Measurements from ENCODE around the gene ITPK1. TPM values are rescaled to one million over a fixed set of nuclear protein-coding genes. Genes with fewer than 3 reads are reported as not detected.

ITPK1 gene
- total RNA-seq, 4 donors from 2014 or later, result 37.5 to 47.5 (median 41.4) TPM

- intact Hi-C loops (cut with DNase I; ENCODE audit: low total_unique reads), result no loop called here
- no peak for DNase-seq (ENCODE audit: low spot score in 2 of 2)
- WGBS, 2 donors, result 77 to 78% methylated on average over 5 of the region's 5 CpGs
Observed at GRCh38 chr14:92984082-92984788, 131.5 kb downstream of the ITPK1 start.

GRCh38 chr14:92982956-92983355, 132.8 kb downstream of the ITPK1 start:
- H3K4me3 ChIP-seq (ENCODE audit: low read depth, poor library complexity, severe bottlenecking), result no peak overlapping the region
- DNase-seq (ENCODE audit: low spot score in 2 of 2), result no peak
- intact Hi-C loops (cut with DNase I; ENCODE audit: low total_unique reads), result no loop called here
- WGBS, 2 donors, result 81 to 88% methylated on average over 8 of the region's 8 CpGs
- TF ChIP-seq CTCF (IDR thresholded peaks at IDR 0.05), result no peak
- no peak for TF ChIP-seq POLR2A (IDR thresholded peaks at IDR 0.05)

More at GRCh38 chr14:92984082-92984788, 131.5 kb downstream of the ITPK1 start:
- H3K4me3 ChIP-seq (ENCODE audit: low read depth, poor library complexity, severe bottlenecking), result no peak overlapping the region
- no peak for TF ChIP-seq POLR2A (IDR thresholded peaks at IDR 0.05)
- no peak for TF ChIP-seq CTCF (IDR thresholded peaks at IDR 0.05)

GRCh38 chr14:92981726-92982125, 134.0 kb downstream of the ITPK1 start:
- H3K4me3 ChIP-seq (ENCODE audit: low read depth, poor library complexity, severe bottlenecking), result no peak overlapping the region
- whole genome bisulfite sequencing, 2 donors, result 97 to 98% methylated on average over 8 of the region's 8 CpGs
- intact Hi-C loops (cut with DNase I; ENCODE audit: low total_unique reads), result no loop called here
- TF ChIP-seq CTCF (IDR thresholded peaks at IDR 0.05) (no peak), POLR2A (IDR thresholded peaks at IDR 0.05) (no peak)
- no peak for DNase-seq (ENCODE audit: low spot score in 2 of 2)

GRCh38 chr14:92980866-92981265, 134.9 kb downstream of the ITPK1 start:
- intact Hi-C loops (cut with DNase I; ENCODE audit: low total_unique reads), result no loop called here
- DNase-seq (ENCODE audit: low spot score in 2 of 2), result no peak
- 81 to 89% methylated on average over 4 of the region's 4 CpGs for WGBS, 2 donors
- H3K4me3 ChIP-seq (ENCODE audit: low read depth, poor library complexity, severe bottlenecking), result no peak overlapping the region
- TF ChIP-seq CTCF (IDR thresholded peaks at IDR 0.05) (no peak), POLR2A (IDR thresholded peaks at IDR 0.05) (no peak)

GRCh38 chr14:92978229-92979021, 137.3 kb downstream of the ITPK1 start:
- TF ChIP-seq POLR2A (IDR thresholded peaks at IDR 0.05) (no peak), CTCF (IDR thresholded peaks at IDR 0.05) (no peak)
- DNase-seq (ENCODE audit: low spot score in 2 of 2), result no peak
- 90 to 91% methylated on average over 4 of the region's 4 CpGs for WGBS, 2 donors
- intact Hi-C loops (cut with DNase I; ENCODE audit: low total_unique reads), result no loop called here
- no peak overlapping the region for H3K4me3 ChIP-seq (ENCODE audit: low read depth, poor library complexity, severe bottlenecking)
